ENCODE results near the gene SASS6. TPM values are rescaled to one million over a fixed set of nuclear protein-coding genes. Genes with fewer than 3 reads are reported as not detected.

SASS6 gene
- total RNA-seq, 6 donors from 2014 or later = 1.5 to 4.9 (median 2.3) TPM

- peak overlapping the region; percentile 99 to 100 (median 100) for H3K27ac ChIP-seq
- no peak for TF ChIP-seq POLR2A (IDR thresholded peaks at IDR 0.05)
- no peak for TF ChIP-seq CTCF (IDR thresholded peaks at IDR 0.05)
- no peak for TF ChIP-seq POLR2AphosphoS5 (IDR thresholded peaks at IDR 0.05)
- no peak for TF ChIP-seq EP300 (IDR thresholded peaks at IDR 0.05)
Measured at GRCh38 chr1:100039591-100039990, 93.1 kb downstream of the SASS6 start.

GRCh38 chr1:100038660-100039287 is 94.0 kb downstream of the SASS6 start:
- Histone ChIP-seq H3K27ac (peak overlapping the region; percentile 99 to 100 (median 100)), H3K4me1 (peaks cover 30 to 60% (median 33%) of the 10 kb centered on the region in 4 donors), H3K27me3 (no peaks in the 10 kb centered on the region), H3K9me3 (no peaks in the 10 kb centered on the region), H3K4me3 (peak overlapping the region; percentile 80 to 95 (median 84)), H3K36me3 (no peaks in the 10 kb centered on the region)
- ATAC-seq (ENCODE audit: low FRiP score in 2 of 2) (peak in 1 of 2 donors; percentile 73), DNase-seq (peak in 1 of 2 donors; percentile 71)
- TF ChIP-seq CTCF (IDR thresholded peaks at IDR 0.05) = no peak
- TF ChIP-seq POLR2AphosphoS5 (IDR thresholded peaks at IDR 0.05) = peak; percentile 64 to 67
- TF ChIP-seq EP300 (IDR thresholded peaks at IDR 0.05) = peak in 2 of 4 donors; percentile 27 to 39
- TF ChIP-seq POLR2A (IDR thresholded peaks at IDR 0.05) = peak in 1 of 4 donors; percentile 32
- WGBS, 2 donors = 0 to 2% methylated on average over 11 to 24 of the region's 37 CpGs

More at GRCh38 chr1:100039591-100039990, 93.1 kb downstream of the SASS6 start:
- H3K4me3 ChIP-seq = peak overlapping the region in 3 of 4 donors; percentile 83 to 95 (median 85)
- no peaks in the 10 kb centered on the region for H3K9me3 ChIP-seq
- no peaks in the 10 kb centered on the region for H3K27me3 ChIP-seq
- ATAC-seq (ENCODE audit: low FRiP score in 2 of 2) = no peak
- H3K36me3 ChIP-seq = no peaks in the 10 kb centered on the region
- WGBS, 2 donors = 14% methylated on average over 2 of the region's 2 CpGs
- DNase-seq = no peak
- peaks cover 30 to 60% (median 33%) of the 10 kb centered on the region in 4 donors for H3K4me1 ChIP-seq

- H3K4me1 ChIP-seq = peaks cover 30 to 53% (median 33%) of the 10 kb centered on the region in 4 donors
- H3K36me3 ChIP-seq = no peaks in the 10 kb centered on the region
- H3K27ac ChIP-seq = peak overlapping the region; percentile 99 to 100 (median 100)
- H3K27me3 ChIP-seq = no peaks in the 10 kb centered on the region
- ATAC-seq (ENCODE audit: low FRiP score in 2 of 2) (peak; percentile 99), DNase-seq (peak; percentile 95 to 99)
- no peaks in the 10 kb centered on the region for H3K9me3 ChIP-seq
- WGBS, 2 donors = 0% methylated on average over 7 to 49 of the region's 87 CpGs
- H3K4me3 ChIP-seq = peak overlapping the region; percentile 80 to 95 (median 84)
- peak; percentile 89 to 98 for TF ChIP-seq POLR2AphosphoS5 (IDR thresholded peaks at IDR 0.05)
- TF ChIP-seq EP300 (IDR thresholded peaks at IDR 0.05) = peak in 1 of 4 donors; percentile 51
- peak in 1 of 6 experiments; percentile 7 for TF ChIP-seq CTCF (IDR thresholded peaks at IDR 0.05)
- peak in 3 of 4 donors; percentile 88 to 97 (median 97) for TF ChIP-seq POLR2A (IDR thresholded peaks at IDR 0.05)
Measured at GRCh38 chr1:100037927-100038659, 94.6 kb downstream of the SASS6 start.

- Histone ChIP-seq H3K36me3 (no peaks in the 10 kb centered on the region), H3K9me3 (no peaks in the 10 kb centered on the region), H3K27ac (peak overlapping the region; percentile 99 to 100 (median 100)), H3K27me3 (no peaks in the 10 kb centered on the region), H3K4me3 (peak overlapping the region; percentile 80 to 95 (median 84)), H3K4me1 (peaks cover 30 to 48% (median 33%) of the 10 kb centered on the region in 4 donors)
- DNase-seq (no peak), ATAC-seq (ENCODE audit: low FRiP score in 2 of 2) (no peak)
- no peak for TF ChIP-seq EP300 (IDR thresholded peaks at IDR 0.05)
- TF ChIP-seq CTCF (IDR thresholded peaks at IDR 0.05) = no peak
- no peak for TF ChIP-seq POLR2AphosphoS5 (IDR thresholded peaks at IDR 0.05)
- no peak for TF ChIP-seq POLR2A (IDR thresholded peaks at IDR 0.05)
- WGBS, 2 donors = 0% methylated on average over 8 of the region's 8 CpGs
Measured at GRCh38 chr1:100037656-100037926, 95.1 kb downstream of the SASS6 start.
